Neural cell (in vitro differentiated cells): ENCODE data around the gene CEP72. TPM values are rescaled to one million over a fixed set of nuclear protein-coding genes. Genes with fewer than 3 reads are reported as not detected.

ENCODE experiments used
- H2AFZ ChIP-seq: fragments of 200-600, 300-800 bp; sonication (generic), shearing (Covaris generic); 2 replicates; pipeline ENCODE4 v1.6.0; 2014; ENCODE audit warnings: low read depth, mild to moderate bottlenecking, antibody characterized with exemption, low read length, moderate library complexity
- H3F3A ChIP-seq: fragments of 200-600 bp; shearing (Covaris generic); 2 replicates; pipeline ENCODE4 v1.6.1; 2016; ENCODE audit warnings: mild to moderate bottlenecking, moderate library complexity, mixed read lengths, antibody characterized with exemption, low read length; ENCODE audit not compliant: insufficient read depth, poor library complexity, severe bottlenecking
- H3K27ac ChIP-seq: fragments of 200-600, 300-800 bp; sonication (generic), shearing (Covaris generic); 2 replicates; pipeline ENCODE4 v1.5.1; 2014; ENCODE audit warnings: mild to moderate bottlenecking, low read length, moderate library complexity
- H3K27me3 ChIP-seq: fragments of 300-800, 200-600 bp; sonication (generic), shearing (Covaris generic); 2 replicates; pipeline ENCODE4 v1.6.0; 2014; ENCODE audit warnings: mild to moderate bottlenecking, low read depth, low read length, moderate library complexity; ENCODE audit not compliant: insufficient read depth
- H3K36me3 ChIP-seq: fragments of 300-800, 200-600 bp; sonication (generic), shearing (Covaris generic); 2 replicates; pipeline ENCODE4 v1.5.1; 2014; ENCODE audit warnings: mild to moderate bottlenecking, antibody characterized with exemption, low read length, moderate library complexity; ENCODE audit not compliant: insufficient read depth
- H3K4me2 ChIP-seq: fragments of 300-800, 200-600 bp; sonication (generic), shearing (Covaris generic); 2 replicates; pipeline ENCODE4 v1.6.0; 2014; ENCODE audit warnings: mild to moderate bottlenecking, low read length
- H3K4me3 ChIP-seq: fragments of 300-800, 200-600 bp; sonication (generic), shearing (Covaris generic); 2 replicates; pipeline ENCODE4 v1.5.1; 2014; ENCODE audit warnings: mild to moderate bottlenecking, low read length, moderate library complexity
- H3K79me2 ChIP-seq: fragments of 200-600 bp; shearing (Covaris generic); replicated peaks from 2 replicates; pipeline ENCODE4 v1.6.0; 2014; ENCODE audit warnings: mild to moderate bottlenecking, low read length, moderate library complexity; ENCODE audit not compliant: insufficient read depth
- H3K9ac ChIP-seq: fragments of 300-800, 200-600 bp; sonication (generic), shearing (Covaris generic); 2 replicates; pipeline ENCODE4 v1.6.1; 2016; ENCODE audit warnings: mild to moderate bottlenecking, low read length, mixed read lengths
- H3K9me2 ChIP-seq: fragments of 200-600 bp; shearing (Covaris generic); 2 replicates; pipeline ENCODE4 v1.6.1; 2016; ENCODE audit warnings: mild to moderate bottlenecking, low read length, mixed read lengths; ENCODE audit not compliant: insufficient read depth
- H3K9me3 ChIP-seq: fragments of 200-600, 300-800 bp; sonication (generic), shearing (Covaris generic); 2 replicates; pipeline ENCODE4 v1.6.1; 2016; ENCODE audit warnings: mild to moderate bottlenecking, mixed run types, low read length, moderate library complexity, mixed read lengths
- H4K20me1 ChIP-seq: fragments of 200-600 bp; shearing (Covaris generic); 2 replicates; pipeline ENCODE4 v1.6.1; 2016; ENCODE audit warnings: mild to moderate bottlenecking, mixed run types; ENCODE audit not compliant: insufficient read depth
- CTCF ChIP-seq: fragments of 450-650 bp; IDR thresholded peaks from 2 replicates; pipeline ENCODE4 v1.5.1; 2014; ENCODE audit warnings: antibody characterized with exemption, mild to moderate bottlenecking, moderate library complexity; ENCODE audit not compliant: poor library complexity, severe bottlenecking
- EP300 ChIP-seq: fragments of 450-650 bp; conservative IDR thresholded peaks from 2 replicates; pipeline ENCODE4 v1.6.1; 2014; ENCODE audit warnings: antibody characterized with exemption, mild to moderate bottlenecking, moderate library complexity; ENCODE audit not compliant: poor library complexity, severe bottlenecking
- EZH2 ChIP-seq: fragments of 200-600, 300-800 bp; shearing (Covaris generic), sonication (generic); IDR thresholded peaks from 2 replicates; pipeline ENCODE4 v1.6.1; 2014; ENCODE audit warnings: antibody characterized with exemption, low read length, borderline replicate concordance, mild to moderate bottlenecking; ENCODE audit not compliant: insufficient read depth, poor library complexity, severe bottlenecking
- MXI1 ChIP-seq: fragments of 450-650 bp; conservative IDR thresholded peaks from 2 replicates; pipeline ENCODE4 v1.6.1; 2014; ENCODE audit warnings: antibody characterized with exemption, mild to moderate bottlenecking; ENCODE audit not compliant: poor library complexity, severe bottlenecking
- POLR2AphosphoS5 ChIP-seq: IDR thresholded peaks from 2 replicates; pipeline ENCODE4 v1.6.1; 2012
- RAD21 ChIP-seq: fragments of 450-650 bp; conservative IDR thresholded peaks from 2 replicates; pipeline ENCODE4 v1.6.1; 2014; ENCODE audit warnings: antibody characterized with exemption, mild to moderate bottlenecking, moderate library complexity
- REST ChIP-seq: IDR thresholded peaks from 2 replicates; pipeline ENCODE4 v1.6.1; 2012; ENCODE audit warnings: borderline replicate concordance
- SMC3 ChIP-seq: fragments of 450-650 bp; conservative IDR thresholded peaks from 2 replicates; pipeline ENCODE4 v1.6.1; 2014; ENCODE audit warnings: antibody characterized with exemption, mild to moderate bottlenecking, moderate library complexity; ENCODE audit not compliant: poor library complexity
- TAF1 ChIP-seq: IDR thresholded peaks from 2 replicates; pipeline ENCODE4 v1.6.1; 2012; ENCODE audit warnings: low read depth
- polyA plus RNA-seq: library from polyadenylated mRNA; depleted of rRNA; stranded (reverse); fragments of >200 nt; gene quantifications from 2 replicates; pipeline ENCODE4 v1.2.3, GENCODE V29; 2014

Gene CEP72
- polyA plus RNA-seq, 1 donor from 2014 or later: 5.9 TPM

GRCh38 chr5:600886-601541, 11.1 kb upstream of the CEP72 start:
- Histone ChIP-seq H3K9me3 (no peaks in the 10 kb centered on the region), H4K20me1 (no peaks in the 10 kb centered on the region), H3K9me2 (no peaks in the 10 kb centered on the region), H3K79me2 (no peaks in the 10 kb centered on the region), H3K4me2 (no peak overlapping the region), H3K27ac (no peak overlapping the region), H3K27me3 (no peaks in the 10 kb centered on the region), H2AFZ (no peak overlapping the region), H3K4me3 (no peak overlapping the region), H3K9ac (no peak overlapping the region), H3F3A (no peaks in the 10 kb centered on the region), H3K36me3 (no peaks in the 10 kb centered on the region)
- no peak for TF ChIP-seq POLR2AphosphoS5
- no peak for TF ChIP-seq CTCF
- no peak for TF ChIP-seq TAF1
- no peak for TF ChIP-seq EZH2
- TF ChIP-seq REST: no peak
- no peak for TF ChIP-seq SMC3

GRCh38 chr5:601771-602465, 10.2 kb upstream of the CEP72 start:
- no peaks in the 10 kb centered on the region for H3K79me2 ChIP-seq
- H3K36me3 ChIP-seq: no peaks in the 10 kb centered on the region
- no peak overlapping the region for H3K27ac ChIP-seq

More at GRCh38 chr5:601771-602465, 10.2 kb upstream of the CEP72 start:
- Histone ChIP-seq H3K4me3 (no peak overlapping the region), H3K9me3 (no peaks in the 10 kb centered on the region), H3K27me3 (no peaks in the 10 kb centered on the region), H3K9ac (no peak overlapping the region), H3K9me2 (no peaks in the 10 kb centered on the region), H2AFZ (no peak overlapping the region), H3K4me2 (no peak overlapping the region), H4K20me1 (no peaks in the 10 kb centered on the region), H3F3A (no peaks in the 10 kb centered on the region)
- no peak for TF ChIP-seq RAD21
- TF ChIP-seq EZH2: no peak
- TF ChIP-seq POLR2AphosphoS5: no peak
- TF ChIP-seq EP300: no peak
- no peak for TF ChIP-seq CTCF
- TF ChIP-seq TAF1: no peak
- TF ChIP-seq MXI1: no peak
- no peak for TF ChIP-seq REST
- no peak for TF ChIP-seq SMC3
